HepG2 (cell line): ENCODE results near the gene OIT3. TPM values are rescaled to one million over a fixed set of nuclear protein-coding genes. Genes with fewer than 3 reads are reported as not detected.
A peak's percentile ranks its signal among the peaks of the same experiment; 100 is the strongest.

ENCODE experiments used
- ATAC-seq: fragments of 200-7000 bp; cut with Tn5 transposase; 3 replicates; pipeline ENCODE4 v1.9.1; 2020; ENCODE audit warnings: mild to moderate bottlenecking, moderate library complexity
- BruUV-seq: library from RNA; stranded (reverse); fragments of 400-500 nt; replicated peaks from 2 replicates; lab custom pipeline; 2021; lab: Mats Ljungman, UMichigan
- CTCF ChIA-PET: fragments of 300-600 bp; formaldehyde crosslinking; extraction: SDS; loops from one replicate; lab custom pipeline; 2021; ENCODE audit warnings: low total read pairs, inconsistent platforms, low intra/inter-chr PET ratio; lab: Yijun Ruan, JAX
- POLR2A ChIA-PET: fragments of 350-600 bp; sonication (Branson Sonifier 250); formaldehyde crosslinking; loops from one replicate; lab custom pipeline; 2020; ENCODE audit warnings: antibody characterized with exemption, inconsistent platforms; lab: Yijun Ruan, JAX
- DNase-seq: peaks from one replicate; pipeline ENCODE4 v3.0.0-alpha.2; 2015; ENCODE audit warnings: low spot score
- FAIRE-seq: peaks from 3 replicates; lab custom pipeline; 2011; peaks lifted over from hg19 to GRCh38; lab: Jason Lieb, UNC
- H2AFZ ChIP-seq: one replicate; pipeline ENCODE4 v1.6.1; 2011; ENCODE audit warnings: low read length, inconsistent platforms
- H3K27ac ChIP-seq: fragments of 300-600 bp; 3 replicates; pipeline ENCODE4 v1.8.0; 2011; ENCODE audit warnings: mixed run types, mild to moderate bottlenecking, mixed read lengths, low read length, inconsistent platforms; ENCODE audit not compliant: insufficient read depth; ENCODE audit errors: extremely low read length
- H3K27me3 ChIP-seq, 2 experiments: fragments of 200-600 bp in 1 of 2; 2 replicates in 1 of 2; 3 replicates in 1 of 2; pipeline versions ENCODE4 v1.6.0 to v1.8.0; 2011; ENCODE audit warnings: low read length in 2 of 2, mild to moderate bottlenecking in 2 of 2, moderate library complexity in 2 of 2, inconsistent platforms in 1 of 2; ENCODE audit not compliant: insufficient read depth in 2 of 2, control insufficient read depth in 1 of 2
- H3K36me3 ChIP-seq, 2 experiments: fragments of 200-600 bp in 1 of 2; replicated peaks in 1 of 2; 2 replicates in 1 of 2; 3 replicates in 1 of 2; pipeline versions ENCODE4 v1.5.1 to v1.8.0; 2011; ENCODE audit warnings: low read length in 2 of 2, inconsistent platforms in 1 of 2; ENCODE audit not compliant: insufficient read depth in 2 of 2, control insufficient read depth in 1 of 2
- H3K4me1 ChIP-seq: 2 replicates; pipeline ENCODE4 v1.5.1; 2012; ENCODE audit warnings: low read length, inconsistent platforms; ENCODE audit not compliant: insufficient read depth
- H3K4me2 ChIP-seq: 2 replicates; pipeline ENCODE4 v1.6.0; 2011; ENCODE audit warnings: low read depth, low read length, inconsistent platforms
- H3K4me3 ChIP-seq, 3 experiments: fragments of 200-600 bp in 1 of 3; sonication (generic), shearing (Covaris generic) in 1 of 3; replicated peaks in 1 of 3; 2 replicates each; pipeline ENCODE4 v1.5.1; 2011 to 2016; ENCODE audit warnings: low read length in 3 of 3, inconsistent platforms in 2 of 3, low read depth in 2 of 3, mild to moderate bottlenecking in 2 of 3, control low read depth in 1 of 3, mixed read lengths in 1 of 3; ENCODE audit not compliant: insufficient read depth in 1 of 3
- H3K79me2 ChIP-seq: one replicate; pipeline ENCODE4 v1.6.1; 2011; ENCODE audit warnings: low read length, inconsistent platforms; ENCODE audit not compliant: insufficient read depth
- H3K9ac ChIP-seq: 2 replicates; pipeline ENCODE4 v1.6.0; 2011; ENCODE audit warnings: mild to moderate bottlenecking, low read depth, low read length, inconsistent platforms; ENCODE audit not compliant: insufficient read depth
- H3K9me3 ChIP-seq: 2 replicates; pipeline ENCODE4 v1.5.1; 2012; ENCODE audit warnings: mild to moderate bottlenecking, low read length
- H4K20me1 ChIP-seq: 2 replicates; pipeline ENCODE4 v1.6.0; 2011; ENCODE audit warnings: inconsistent platforms, mild to moderate bottlenecking, low read length, moderate library complexity; ENCODE audit not compliant: insufficient read depth
- MAFF ChIP-seq: IDR thresholded peaks from 2 replicates; pipeline ENCODE4 v1.6.1; 2011; ENCODE audit warnings: low read depth, low read length, improper control_type of control experiment
- MAFK ChIP-seq, 2 experiments: IDR thresholded peaks in 1 of 2; conservative IDR thresholded peaks in 1 of 2; 2 replicates each; pipeline ENCODE4 v1.6.1; 2011; ENCODE audit warnings: improper control_type of control experiment in 2 of 2, low read length in 2 of 2
- SMAD9 ChIP-seq: sonication (generic); formaldehyde crosslinking; IDR thresholded peaks from 2 replicates; pipeline ENCODE4 v1.5.1; 2020; ENCODE audit warnings: mild to moderate bottlenecking, missing genetic modification reagents
- TRIM22 ChIP-seq: fragments of 450-650 bp; IDR thresholded peaks from 2 replicates; pipeline ENCODE4 v1.6.1; 2017
- U2AF2 ChIP-seq: fragments of 200-400 bp; formaldehyde crosslinking; IDR thresholded peaks from 2 replicates; pipeline ENCODE4 v1.6.1; 2017; ENCODE audit warnings: low read depth, mild to moderate bottlenecking, low read length
- ZBTB49 ChIP-seq: sonication (generic); formaldehyde crosslinking; IDR thresholded peaks from 2 replicates; pipeline ENCODE4 v1.4.0; 2020; ENCODE audit warnings: missing genetic modification reagents, borderline replicate concordance
- ZNF180 ChIP-seq: sonication (generic); formaldehyde crosslinking; IDR thresholded peaks from 2 replicates; pipeline ENCODE4 v1.4.0; 2020; ENCODE audit warnings: low read depth, missing genetic modification reagents, borderline replicate concordance
- ZNF503 ChIP-seq: sonication (generic); formaldehyde crosslinking; IDR thresholded peaks from 2 replicates; pipeline ENCODE4 v1.4.0; 2020; ENCODE audit warnings: missing genetic modification reagents
- ZNF674 ChIP-seq: sonication (generic); formaldehyde crosslinking; IDR thresholded peaks from 2 replicates; pipeline ENCODE4 v1.5.0; 2020; ENCODE audit warnings: low read depth, mild to moderate bottlenecking, missing genetic modification reagents
- ZNF878 ChIP-seq: sonication (generic); formaldehyde crosslinking; IDR thresholded peaks from 2 replicates; pipeline ENCODE4 v1.8.1; 2023; ENCODE audit warnings: mild to moderate bottlenecking, missing genetic modification reagents, moderate library complexity
- ZUFSP ChIP-seq: sonication (generic); formaldehyde crosslinking; IDR thresholded peaks from 2 replicates; pipeline ENCODE4 v1.9.0; 2021; ENCODE audit warnings: missing genetic modification reagents, mild to moderate bottlenecking, borderline replicate concordance
- WGBS: methylation state at CpG from one replicate; pipeline ENCODE4 v1.1.6; 2017; ENCODE audit warnings: low lambda C conversion rate; 5-methylcytosine and 5-hydroxymethylcytosine counted together
- in situ Hi-C: cut with HindIII; loops from 2 replicates; pipeline ENCODE4 v1.10.0; 2017; ENCODE audit warnings: low pct_unique_long_range_greater_than_20kb; ENCODE audit not compliant: extremely low pct_ligation_motif_present
- intact Hi-C: fragments of 100-400 bp; cut with micrococcal nuclease; formaldehyde crosslinking; loops from one replicate; pipeline ENCODE4 v1.10.0; 2022; ENCODE audit not compliant: unreplicated experiment
- polyA plus RNA-seq, 8 experiments: library from polyadenylated mRNA; depleted of rRNA in 3 of 8; stranded (reverse) in 7 of 8; unstranded in 1 of 8; fragments of >200 nt; fragmentation: Illumina TruSeq in 4 of 8; extraction: Trizol in 4 of 8; gene quantifications; 2 replicates each; pipeline versions ENCODE4 v1.2.1 to v1.2.3, GENCODE V29; 2011 to 2016; ENCODE audit warnings: low read depth in 4 of 8, missing spikeins in 1 of 8, mixed read lengths in 1 of 8; ENCODE audit not compliant: insufficient read depth in 1 of 8
- total RNA-seq, 5 experiments: library from RNA; depleted of rRNA; stranded (reverse); fragments of >200 nt; fragmentation: Illumina TruSeq; extraction: Trizol; gene quantifications; 2 replicates each; pipeline ENCODE4 v1.2.3, GENCODE V29; 2016; ENCODE audit warnings: low read depth in 1 of 5

The OIT3 gene
- total and polyA plus RNA-seq, 2 of the 13 experiments (the other 11 are each of a cell fraction or from before 2014, with no cell fraction given), result not detected

- no peaks in the 10 kb centered on the region for H3K27me3 ChIP-seq
- no peak overlapping the region for H3K27ac ChIP-seq
- ATAC-seq, result no peak
- no peak overlapping the region for H3K9ac ChIP-seq
- ChIA-PET POLR2A (no interaction called here), CTCF (no interaction called here)
- H2AFZ ChIP-seq, result no peak overlapping the region
- H3K36me3 ChIP-seq, result no peaks in the 10 kb centered on the region
- no peaks in the 10 kb centered on the region for H3K79me2 ChIP-seq
- no TSS peak for BruUV-seq
- peaks cover 15% of the 10 kb centered on the region for H3K4me1 ChIP-seq
- no peaks in the 10 kb centered on the region for H4K20me1 ChIP-seq
- TF ChIP-seq ZNF503, result no peak
- peak; percentile 74 to 83; a peak in 3 of 4 replicates for TF ChIP-seq MAFK (conservative IDR thresholded peaks at IDR 0.05 in 1 of 2, IDR thresholded peaks at IDR 0.05 in 1 of 2; ENCODE audit: low read length in 2 of 2)
- TF ChIP-seq MAFF, result peak; percentile 68
- TF ChIP-seq, all 625 proteins: peak for 2
- Histone ChIP-seq H3K4me2 (no peak overlapping the region), H3K9me3 (no peaks in the 10 kb centered on the region), H3K4me3 (no peak overlapping the region)
- DNase-seq, result no peak
- in situ Hi-C loops (no loop called here), intact Hi-C loops (no loop called here)
- no peak for FAIRE-seq
- WGBS, result 57% methylated on average over 2 of the region's 2 CpGs
Measured at GRCh38 chr10:72911758-72912157, 18.2 kb downstream of the OIT3 start.

- CTCF ChIA-PET, result no interaction called here
- TF ChIP-seq TRIM22 (no peak), ZNF674 (no peak), ZNF878 (CRISPR knock-in tag) (no peak), ZBTB49 (CRISPR knock-in tag) (no peak), ZUFSP (CRISPR knock-in tag) (no peak), U2AF2 (no peak), ZNF180 (CRISPR knock-in tag) (no peak), SMAD9 (CRISPR knock-in tag) (no peak)
Measured at GRCh38 chr10:72912736-72913135, 19.2 kb downstream of the OIT3 start.

More at GRCh38 chr10:72912736-72913135, 19.2 kb downstream of the OIT3 start:
- FAIRE-seq (no peak), ATAC-seq (no peak), DNase-seq (no peak)
- no TSS peak for BruUV-seq
- Histone ChIP-seq H3K27me3 (no peaks in the 10 kb centered on the region), H2AFZ (no peak overlapping the region), H3K27ac (no peak overlapping the region), H3K9me3 (no peaks in the 10 kb centered on the region), H3K4me3 (peak overlapping the region in 1 of 3 experiments; percentile 36; a peak in 1 of 6 replicates), H3K4me1 (peaks cover 15% of the 10 kb centered on the region), H3K4me2 (peak overlapping the region; percentile 62), H3K9ac (no peak overlapping the region), H3K79me2 (no peaks in the 10 kb centered on the region), H4K20me1 (no peaks in the 10 kb centered on the region), H3K36me3 (no peaks in the 10 kb centered on the region)
- intact Hi-C loops (no loop called here), in situ Hi-C loops (no loop called here)
- POLR2A ChIA-PET, result interaction anchor here (0.6 to 1.9 kb wide), 2 partner anchors 8 to 42 kb away, joined by 3 to 5 read pairs; partner anchors contain the start of gene PLA2G12B
- 26% methylated on average over 4 of the region's 4 CpGs for WGBS
